ENCODE results near the gene CNTNAP2.

Gene CNTNAP2

GRCh38 chr7:148435715-148436114 is 2319.1 kb downstream of the CNTNAP2 start:
- DNase-seq (ENCODE audit: low read depth): no peak
- no peak overlapping the region for H3K4me3 ChIP-seq (ENCODE audit: low read depth, low read length)
- TF ChIP-seq, protein P1, sequence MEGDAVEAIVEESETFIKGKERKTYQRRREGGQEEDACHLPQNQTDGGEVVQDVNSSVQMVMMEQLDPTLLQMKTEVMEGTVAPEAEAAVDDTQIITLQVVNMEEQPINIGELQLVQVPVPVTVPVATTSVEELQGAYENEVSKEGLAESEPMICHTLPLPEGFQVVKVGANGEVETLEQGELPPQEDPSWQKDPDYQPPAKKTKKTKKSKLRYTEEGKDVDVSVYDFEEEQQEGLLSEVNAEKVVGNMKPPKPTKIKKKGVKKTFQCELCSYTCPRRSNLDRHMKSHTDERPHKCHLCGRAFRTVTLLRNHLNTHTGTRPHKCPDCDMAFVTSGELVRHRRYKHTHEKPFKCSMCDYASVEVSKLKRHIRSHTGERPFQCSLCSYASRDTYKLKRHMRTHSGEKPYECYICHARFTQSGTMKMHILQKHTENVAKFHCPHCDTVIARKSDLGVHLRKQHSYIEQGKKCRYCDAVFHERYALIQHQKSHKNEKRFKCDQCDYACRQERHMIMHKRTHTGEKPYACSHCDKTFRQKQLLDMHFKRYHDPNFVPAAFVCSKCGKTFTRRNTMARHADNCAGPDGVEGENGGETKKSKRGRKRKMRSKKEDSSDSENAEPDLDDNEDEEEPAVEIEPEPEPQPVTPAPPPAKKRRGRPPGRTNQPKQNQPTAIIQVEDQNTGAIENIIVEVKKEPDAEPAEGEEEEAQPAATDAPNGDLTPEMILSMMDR (IDR thresholded peaks at IDR 0.05; ENCODE audit: control insufficient read depth, extremely low read depth, insufficient read depth): no peak

DNA sequence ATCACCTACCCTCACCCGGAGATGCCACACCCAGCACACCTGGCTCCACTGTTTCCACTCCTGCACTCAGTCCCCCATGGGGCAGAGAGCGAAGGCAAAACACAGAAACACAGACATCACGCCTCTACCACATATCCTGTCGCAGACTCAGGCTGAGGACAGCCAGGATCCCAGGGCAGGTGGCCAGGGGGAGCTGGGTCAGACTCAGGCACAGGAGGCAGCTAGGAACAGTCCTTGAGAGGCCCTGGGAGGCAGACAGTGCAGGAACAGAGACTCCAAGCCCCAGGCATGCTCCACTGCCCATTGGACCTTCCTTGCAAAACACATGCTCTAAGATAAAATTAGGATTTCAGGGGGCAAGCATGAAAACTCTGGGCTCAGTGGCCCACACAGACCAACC is 2319.5 kb downstream of the CNTNAP2 start:
- DNase-seq (ENCODE audit: low read depth): no peak
- H3K4me3 ChIP-seq (ENCODE audit: low read depth, low read length): no peak overlapping the region
- TF ChIP-seq, protein P1 (IDR thresholded peaks at IDR 0.05; ENCODE audit: control insufficient read depth, extremely low read depth, insufficient read depth): no peak

- TF ChIP-seq, protein P1 (IDR thresholded peaks at IDR 0.05; ENCODE audit: control insufficient read depth, extremely low read depth, insufficient read depth): no peak
- no peak for DNase-seq (ENCODE audit: low read depth)
- no peak overlapping the region for H3K4me3 ChIP-seq (ENCODE audit: low read depth, low read length)
Observed at GRCh38 chr7:148436571-148436970, 2320.0 kb downstream of the CNTNAP2 start.

DNA sequence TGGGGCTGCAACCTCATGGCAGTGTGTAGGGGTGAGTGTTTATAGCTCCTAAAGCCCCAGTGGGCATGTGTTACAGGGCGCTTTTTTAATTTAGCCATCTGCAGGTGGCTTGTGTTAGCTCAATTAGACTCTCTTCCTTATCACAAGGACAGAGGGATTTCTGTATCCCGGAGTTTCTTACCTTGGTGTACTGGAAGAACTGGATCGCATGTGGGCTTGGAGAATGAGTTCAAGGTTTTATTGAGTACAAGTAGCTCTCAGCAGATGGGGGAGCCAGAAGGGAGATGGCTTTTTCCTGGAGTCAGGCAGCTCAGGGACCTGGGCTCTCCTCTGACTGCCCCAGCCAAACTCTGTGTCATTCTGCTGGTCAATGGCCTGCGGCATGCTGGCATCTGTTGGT is 2320.4 kb downstream of the CNTNAP2 start:
- H3K4me3 ChIP-seq (ENCODE audit: low read depth, low read length): no peak overlapping the region
- TF ChIP-seq, protein P1 (IDR thresholded peaks at IDR 0.05; ENCODE audit: control insufficient read depth, extremely low read depth, insufficient read depth): no peak
- peak; percentile 27 for DNase-seq (ENCODE audit: low read depth)

- H3K4me3 ChIP-seq (ENCODE audit: low read depth, low read length): no peak overlapping the region
- TF ChIP-seq, protein P1 (IDR thresholded peaks at IDR 0.05; ENCODE audit: control insufficient read depth, extremely low read depth, insufficient read depth): no peak
- no peak for DNase-seq (ENCODE audit: low read depth)
Observed at GRCh38 chr7:148442141-148442655, 2325.6 kb downstream of the CNTNAP2 start.

GRCh38 chr7:148442933-148443332 is 2326.3 kb downstream of the CNTNAP2 start:
- TF ChIP-seq, protein P1 (IDR thresholded peaks at IDR 0.05; ENCODE audit: control insufficient read depth, extremely low read depth, insufficient read depth): no peak
- no peak overlapping the region for H3K4me3 ChIP-seq (ENCODE audit: low read depth, low read length)
- no peak for DNase-seq (ENCODE audit: low read depth)
